22Rv1 (cell line): ENCODE results near the gene NECTIN2.

Source experiments
- H3K27ac ChIP-seq: fragments of 450-650 bp; 2 replicates; pipeline ENCODE4 v1.5.1; 2017
- ZFX ChIP-seq: fragments of 450-650 bp; IDR thresholded peaks from 2 replicates; pipeline ENCODE4 v1.6.1; 2017; ENCODE audit warnings: antibody characterized with exemption, borderline replicate concordance
- TF ChIP-seq, protein P1 (sequence below): fragments of 450-650 bp; IDR thresholded peaks from 2 replicates; pipeline ENCODE4 v1.5.1; 2017; ENCODE audit warnings: mild to moderate bottlenecking

NECTIN2 gene

DNA sequence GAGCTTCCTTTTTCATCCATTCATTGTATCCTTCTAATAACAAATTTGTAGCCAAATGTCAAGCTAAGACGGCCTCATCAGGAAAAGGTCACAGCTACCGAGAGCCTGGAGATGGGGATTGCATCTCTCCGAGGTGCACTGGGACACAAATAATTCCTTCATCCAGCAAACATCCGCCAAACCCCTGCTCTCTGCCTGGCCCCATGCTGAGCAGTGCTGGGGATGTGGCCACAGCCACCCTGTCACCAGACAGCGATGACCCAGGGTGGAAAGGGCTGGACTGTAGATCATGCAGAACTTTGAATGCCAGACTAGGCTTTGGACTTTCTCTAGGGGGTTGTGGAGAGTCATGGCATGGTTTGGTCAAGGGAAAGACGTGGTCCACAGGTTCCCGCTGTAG lies 46.8 kb downstream of the NECTIN2 start:
- H3K27ac ChIP-seq: no peak overlapping the region; the same call in 1 of the 2 replicates
- TF ChIP-seq, protein P1, sequence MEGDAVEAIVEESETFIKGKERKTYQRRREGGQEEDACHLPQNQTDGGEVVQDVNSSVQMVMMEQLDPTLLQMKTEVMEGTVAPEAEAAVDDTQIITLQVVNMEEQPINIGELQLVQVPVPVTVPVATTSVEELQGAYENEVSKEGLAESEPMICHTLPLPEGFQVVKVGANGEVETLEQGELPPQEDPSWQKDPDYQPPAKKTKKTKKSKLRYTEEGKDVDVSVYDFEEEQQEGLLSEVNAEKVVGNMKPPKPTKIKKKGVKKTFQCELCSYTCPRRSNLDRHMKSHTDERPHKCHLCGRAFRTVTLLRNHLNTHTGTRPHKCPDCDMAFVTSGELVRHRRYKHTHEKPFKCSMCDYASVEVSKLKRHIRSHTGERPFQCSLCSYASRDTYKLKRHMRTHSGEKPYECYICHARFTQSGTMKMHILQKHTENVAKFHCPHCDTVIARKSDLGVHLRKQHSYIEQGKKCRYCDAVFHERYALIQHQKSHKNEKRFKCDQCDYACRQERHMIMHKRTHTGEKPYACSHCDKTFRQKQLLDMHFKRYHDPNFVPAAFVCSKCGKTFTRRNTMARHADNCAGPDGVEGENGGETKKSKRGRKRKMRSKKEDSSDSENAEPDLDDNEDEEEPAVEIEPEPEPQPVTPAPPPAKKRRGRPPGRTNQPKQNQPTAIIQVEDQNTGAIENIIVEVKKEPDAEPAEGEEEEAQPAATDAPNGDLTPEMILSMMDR: no peak
- no peak for TF ChIP-seq ZFX

DNA sequence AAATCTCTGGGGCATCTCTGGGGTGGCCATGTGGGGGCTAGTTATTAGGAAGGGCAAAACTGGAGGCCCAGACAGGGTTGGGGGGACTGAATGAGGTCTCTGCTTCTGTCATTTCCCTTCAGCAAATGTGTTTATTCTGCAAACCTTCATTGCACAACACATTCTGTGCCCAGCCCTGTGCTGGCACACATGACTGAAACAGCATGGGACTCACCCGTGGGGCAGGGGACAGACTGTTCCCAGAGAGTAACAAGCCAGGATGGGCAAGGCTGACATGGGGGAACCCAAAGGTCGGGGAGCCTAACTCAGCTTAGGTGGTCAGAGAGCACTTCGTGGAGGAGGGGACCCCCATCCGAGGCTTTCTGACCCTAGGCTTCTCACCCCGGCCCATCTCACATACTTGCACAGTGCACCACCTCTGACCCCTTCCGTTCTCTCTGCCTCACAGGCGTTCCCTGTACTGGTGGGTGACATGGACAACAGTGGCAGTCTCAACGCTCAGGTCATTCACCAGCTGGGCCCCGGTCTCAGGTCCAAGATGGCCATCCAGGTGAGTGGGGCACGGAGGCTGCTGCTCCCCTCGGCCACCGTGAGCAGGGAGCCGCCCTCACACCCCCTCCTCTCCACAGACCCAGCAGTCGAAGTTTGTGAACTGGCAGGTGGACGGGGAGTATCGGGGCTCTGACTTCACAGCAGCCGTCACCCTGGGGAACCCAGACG lies 47.4 kb downstream of the NECTIN2 start:
- H3K27ac ChIP-seq: no peak overlapping the region; the same call in 1 of the 2 replicates
- TF ChIP-seq, protein P1: no peak
- TF ChIP-seq ZFX: no peak

DNA sequence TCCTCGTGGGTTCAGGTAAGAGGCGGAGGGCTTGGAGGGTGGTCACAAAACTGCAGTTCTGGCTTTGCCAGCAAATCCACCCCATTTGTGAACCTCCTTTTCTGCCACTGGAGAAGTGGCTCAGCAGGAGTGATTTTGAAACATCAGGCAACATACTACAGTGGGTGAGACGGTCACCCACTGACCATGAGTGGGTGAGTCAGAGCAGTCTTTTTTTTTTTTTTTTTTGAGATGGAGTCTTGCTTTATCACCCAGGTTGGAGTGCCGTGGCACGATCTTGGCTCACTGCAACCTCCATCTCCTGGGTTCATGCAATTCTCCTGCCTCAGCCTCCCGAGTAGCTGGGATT lies 47.9 kb downstream of the NECTIN2 start:
- no peak for TF ChIP-seq ZFX
- TF ChIP-seq, protein P1: no peak
- H3K27ac ChIP-seq: no peak overlapping the region

- no peak overlapping the region for H3K27ac ChIP-seq
- TF ChIP-seq, protein P1: no peak
- TF ChIP-seq ZFX: no peak
These were observed 48.8 kb downstream of the NECTIN2 start for GRCh38 chr19:44894946-44895345.

DNA sequence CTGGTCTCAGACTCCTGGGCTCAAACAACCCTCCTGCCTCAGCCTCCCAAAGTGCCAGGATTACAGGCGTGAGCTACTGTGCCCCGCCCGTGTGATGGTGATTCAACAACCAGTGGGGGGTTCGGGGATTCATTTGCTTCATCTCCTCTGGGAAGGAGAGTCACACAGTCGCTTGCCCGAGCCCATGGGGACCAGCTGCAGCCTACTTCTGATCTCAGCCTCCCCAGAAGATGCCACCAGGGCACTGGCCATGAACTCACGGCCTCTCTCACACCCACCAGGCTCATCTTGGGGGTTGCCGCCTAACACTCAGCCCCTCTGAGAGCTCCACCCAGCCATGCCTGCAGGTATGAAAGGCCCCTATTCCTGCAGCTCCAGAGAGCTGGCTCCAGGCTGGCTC lies 51.7 kb downstream of the NECTIN2 start:
- TF ChIP-seq ZFX: no peak
- TF ChIP-seq, protein P1: no peak
- H3K27ac ChIP-seq: no peak overlapping the region

DNA sequence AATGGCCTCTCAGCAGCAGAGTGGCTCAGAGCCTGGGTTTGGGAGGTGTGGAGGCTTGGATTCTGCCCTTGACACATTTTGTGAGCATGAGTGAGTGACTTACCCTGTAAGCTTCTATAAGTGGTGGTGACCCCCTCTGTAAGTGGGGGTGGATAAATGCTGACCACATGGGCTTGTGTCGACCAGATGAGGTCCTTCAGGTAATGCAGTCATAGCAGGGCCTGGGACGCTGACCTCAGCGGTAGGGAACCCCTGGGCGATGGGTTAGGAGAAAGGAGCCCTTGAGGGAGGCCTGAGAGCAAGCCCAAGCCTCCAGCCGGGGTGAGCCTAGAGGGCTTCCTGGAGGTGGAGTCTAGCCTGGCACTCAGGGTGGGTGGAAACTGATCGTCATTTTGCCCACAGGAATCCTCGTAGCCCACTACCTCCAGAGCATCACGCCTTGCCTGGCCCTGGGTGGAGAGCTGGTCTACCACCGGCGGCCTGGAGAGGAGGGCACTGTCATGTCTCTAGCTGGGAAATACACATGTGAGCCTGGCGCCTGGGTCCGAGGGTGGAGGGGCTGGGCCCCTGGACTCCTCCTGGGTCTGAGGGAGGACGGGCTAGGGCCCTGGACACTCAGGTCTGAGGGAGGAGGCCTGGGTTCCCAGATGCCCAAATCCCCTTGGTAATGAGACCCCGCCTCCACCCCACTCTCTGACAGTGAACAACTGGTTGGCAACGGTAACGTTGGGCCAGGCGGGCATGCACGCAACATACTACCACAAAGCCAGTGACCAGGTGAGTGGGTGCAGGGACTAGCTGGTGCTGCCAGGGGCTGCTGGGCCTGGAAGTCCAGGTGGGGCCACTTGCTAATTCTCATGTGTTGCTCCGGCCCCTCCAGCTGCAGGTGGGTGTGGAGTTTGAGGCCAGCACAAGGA lies 54.5 kb downstream of the NECTIN2 start:
- H3K27ac ChIP-seq: no peak overlapping the region
- TF ChIP-seq, protein P1: no peak
- TF ChIP-seq ZFX: no peak

GRCh38 chr19:44903216-44903601 lies 57.1 kb downstream of the NECTIN2 start:
- peak overlapping the region; percentile 37; the same call in 1 of the 2 replicates for H3K27ac ChIP-seq
- no peak for TF ChIP-seq ZFX
- TF ChIP-seq, protein P1: no peak
